Lower leg skin (tissue), 3 donors: ENCODE data around the gene WHRN.

Experiments used
- CTCF ChIP-seq, 3 donors: fragments of 450-650 bp; IDR thresholded peaks; one replicate each; pipeline ENCODE4 v1.5.1; 2016; ENCODE audit warnings: antibody characterized with exemption in 3 of 3, mild to moderate bottlenecking in 3 of 3, moderate library complexity in 2 of 3
- POLR2A ChIP-seq, 2 donors: fragments of 450-650 bp; IDR thresholded peaks; one replicate each; pipeline ENCODE4 v1.6.1; 2016 to 2017; ENCODE audit warnings: antibody characterized with exemption in 2 of 2, mild to moderate bottlenecking in 1 of 2, moderate library complexity in 1 of 2

DNA sequence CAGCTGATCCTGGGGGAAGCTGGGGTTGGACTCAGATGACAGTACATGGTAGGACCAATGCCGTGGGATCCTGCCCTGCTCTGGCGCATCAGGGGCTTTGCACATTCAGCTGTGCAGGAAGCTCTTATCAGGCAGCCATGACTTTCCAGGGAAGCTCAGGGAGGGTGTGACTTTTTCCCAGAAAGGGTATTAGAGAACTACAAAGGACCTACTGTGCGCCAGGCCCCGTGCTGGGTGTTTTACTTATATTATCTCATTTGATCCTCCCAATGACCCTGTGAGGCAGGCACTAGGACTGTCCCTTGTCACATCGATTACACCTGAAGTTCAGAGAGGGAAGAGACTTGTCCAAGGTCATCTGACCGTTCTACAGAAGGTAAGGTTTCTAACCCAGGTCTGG lies 93.8 kb downstream of the WHRN start:
- no peak for TF ChIP-seq CTCF (IDR thresholded peaks at IDR 0.05)
- TF ChIP-seq POLR2A (IDR thresholded peaks at IDR 0.05): no peak
